Psoas muscle (tissue), 8 donors: Measurements from ENCODE around the gene PPP2R2C. TPM values are rescaled to one million over a fixed set of nuclear protein-coding genes. Genes with fewer than 3 reads are reported as not detected.

Experiments
- ATAC-seq, 4 donors: fragments of 200-7000 bp; cut with Tn5 transposase; one replicate each; pipeline ENCODE4 v1.9.1; 2020; ENCODE audit warnings: moderate library complexity in 3 of 4, mild to moderate bottlenecking in 2 of 4
- DNase-seq, 2 donors: peaks; one replicate each; pipeline ENCODE4 v3.0.0-alpha.2; 2020
- H3K27ac ChIP-seq: fragments of 200-600 bp; one replicate; pipeline ENCODE4 v1.8.0; 2022
- H3K27me3 ChIP-seq, 3 donors: fragments of 200-600 bp in 1 of 3; one replicate each; pipeline versions ENCODE4 v1.6.1 to v1.8.0; 2013 to 2022; ENCODE audit warnings: low read length in 2 of 3, mild to moderate bottlenecking in 2 of 3, moderate library complexity in 1 of 3; ENCODE audit not compliant: insufficient read depth in 3 of 3
- H3K36me3 ChIP-seq, 2 donors: fragments of 200-600 bp in 1 of 2; one replicate each; pipeline versions ENCODE4 v1.6.1 to v1.8.0; 2013 to 2022; ENCODE audit warnings: low read depth in 1 of 2, mild to moderate bottlenecking in 1 of 2, moderate library complexity in 1 of 2; ENCODE audit not compliant: insufficient read depth in 1 of 2
- H3K4me1 ChIP-seq: fragments of 200-600 bp; one replicate; pipeline ENCODE4 v1.8.0; 2022
- H3K4me3 ChIP-seq: fragments of 200-600 bp; one replicate; pipeline ENCODE4 v1.8.0; 2022; ENCODE audit warnings: mild to moderate bottlenecking
- H3K9me3 ChIP-seq: fragments of 200-600 bp; one replicate; pipeline ENCODE4 v1.8.0; 2022
- WGBS, 3 donors: extraction: QIAGEN DNeasy Blood & Tissue Kit; methylation state at CpG; one replicate each; pipeline versions ENCODE4 v1.1.6 to v1.1.7; 2013; 5-methylcytosine and 5-hydroxymethylcytosine counted together
- intact Hi-C, 2 donors: fragments of 100-400 bp; cut with DNase I; formaldehyde crosslinking; loops; one replicate each; pipeline versions ENCODE4 v1.11.0 to v1.14.2; 2022
- polyA plus RNA-seq, 3 donors: library from polyadenylated mRNA; stranded (reverse); fragments of 200-250 nt; gene quantifications; one replicate each; pipeline ENCODE4 v1.2.3, GENCODE V29; 2013
- total RNA-seq, 4 donors: library from RNA; stranded (reverse); fragmentation: NEBNext Ultra II Directional in 2 of 4; extraction: Animal tissue kit (Norgen Biotek cat#: 25700) in 2 of 4; gene quantifications; one replicate each; pipeline versions ENCODE4 v1.2.1 to v1.2.4, GENCODE V29; 2021 to 2023
- TF ChIP-seq, protein P1 (sequence below): fragments of 200-600 bp; IDR thresholded peaks from one replicate; pipeline ENCODE4 v1.8.0; 2022; ENCODE audit warnings: antibody characterized with exemption
- donor health status: healthy with polysubstance abuse.
- donor health status: DM: no; HTN: no; CAD: no; lungs with moderate emphysema.
- donor health status: Bipolar disorder and iron deficiency.
- donor health status: healthy.
- donor health status: DM: yes; HTN: yes; CAD: no.
- donor health status: DM: no; HTN: no; CAD: no.
- donor health status: DM: no; HTN: no; CAD: no.
- donor health status: DM: yes; HTN: yes; CAD: no.

Gene PPP2R2C
- total and polyA plus RNA-seq, 7 donors = 0.08 to 3.2 (median 1.2) TPM

DNA sequence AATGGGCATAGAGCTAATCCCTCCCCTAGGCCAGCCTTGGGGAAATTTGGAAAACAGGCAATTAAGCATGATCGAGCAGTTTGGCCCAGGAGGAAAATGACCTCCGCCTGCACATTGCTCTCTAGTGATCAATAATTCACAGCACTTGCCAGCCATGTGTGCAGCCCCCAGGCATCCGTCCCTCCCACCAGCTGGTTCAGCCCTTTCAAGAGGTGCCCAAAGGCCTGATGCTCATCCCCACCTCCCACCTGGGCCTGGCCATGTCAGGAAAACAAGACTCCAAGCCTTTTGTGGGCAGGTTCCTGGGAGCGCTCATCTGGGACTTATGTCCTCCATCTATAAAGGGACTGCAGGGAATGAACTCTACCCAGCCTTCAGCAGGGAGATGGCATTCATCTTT is 17.5 kb upstream of the PPP2R2C start:
- TF ChIP-seq, protein P1, sequence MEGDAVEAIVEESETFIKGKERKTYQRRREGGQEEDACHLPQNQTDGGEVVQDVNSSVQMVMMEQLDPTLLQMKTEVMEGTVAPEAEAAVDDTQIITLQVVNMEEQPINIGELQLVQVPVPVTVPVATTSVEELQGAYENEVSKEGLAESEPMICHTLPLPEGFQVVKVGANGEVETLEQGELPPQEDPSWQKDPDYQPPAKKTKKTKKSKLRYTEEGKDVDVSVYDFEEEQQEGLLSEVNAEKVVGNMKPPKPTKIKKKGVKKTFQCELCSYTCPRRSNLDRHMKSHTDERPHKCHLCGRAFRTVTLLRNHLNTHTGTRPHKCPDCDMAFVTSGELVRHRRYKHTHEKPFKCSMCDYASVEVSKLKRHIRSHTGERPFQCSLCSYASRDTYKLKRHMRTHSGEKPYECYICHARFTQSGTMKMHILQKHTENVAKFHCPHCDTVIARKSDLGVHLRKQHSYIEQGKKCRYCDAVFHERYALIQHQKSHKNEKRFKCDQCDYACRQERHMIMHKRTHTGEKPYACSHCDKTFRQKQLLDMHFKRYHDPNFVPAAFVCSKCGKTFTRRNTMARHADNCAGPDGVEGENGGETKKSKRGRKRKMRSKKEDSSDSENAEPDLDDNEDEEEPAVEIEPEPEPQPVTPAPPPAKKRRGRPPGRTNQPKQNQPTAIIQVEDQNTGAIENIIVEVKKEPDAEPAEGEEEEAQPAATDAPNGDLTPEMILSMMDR = no peak
- ATAC-seq (no peak), DNase-seq (no peak)
- H3K27ac ChIP-seq = no peak overlapping the region
- intact Hi-C loops = no loop called here
- no peaks in the 10 kb centered on the region for H3K4me1 ChIP-seq
- H3K4me3 ChIP-seq = no peak overlapping the region
- H3K27me3 ChIP-seq = peaks cover 4 to 42% (median 7%) of the 10 kb centered on the region in 3 donors
- H3K36me3 ChIP-seq = no peaks in the 10 kb centered on the region
- peaks cover 19% of the 10 kb centered on the region for H3K9me3 ChIP-seq
- 35 to 44% (median 43%) methylated on average over 4 of the region's 4 CpGs for WGBS, 3 donors

DNA sequence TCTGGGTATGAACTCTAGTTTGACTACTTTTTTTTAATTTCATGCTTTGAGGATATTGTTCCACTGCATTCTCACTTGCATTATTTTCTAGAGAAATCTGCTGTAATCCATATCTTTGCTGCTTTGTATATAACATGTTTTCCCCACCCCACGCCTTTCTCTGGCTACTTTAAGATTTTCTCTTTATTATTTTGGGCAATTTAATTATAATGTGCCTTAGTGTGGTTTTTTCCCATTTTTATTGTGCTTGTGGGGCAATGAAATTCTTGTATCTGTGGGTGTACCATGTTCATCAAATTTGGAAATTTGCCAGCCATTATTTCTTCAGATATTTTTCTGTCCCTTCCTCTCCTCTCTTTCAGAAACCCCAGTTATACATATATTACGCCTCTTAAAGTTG is 15.1 kb upstream of the PPP2R2C start:
- WGBS, 3 donors = 58 to 65% (median 63%) methylated on average over 2 of the region's 2 CpGs
- Histone ChIP-seq H3K4me3 (no peak overlapping the region), H3K4me1 (no peaks in the 10 kb centered on the region), H3K27ac (no peak overlapping the region), H3K27me3 (peaks cover 4 to 24% (median 7%) of the 10 kb centered on the region in 3 donors), H3K36me3 (no peaks in the 10 kb centered on the region), H3K9me3 (peaks cover 19% of the 10 kb centered on the region)
- no peak for DNase-seq
- TF ChIP-seq, protein P1 = no peak
- no peak for ATAC-seq
- intact Hi-C loops = no loop called here

DNA sequence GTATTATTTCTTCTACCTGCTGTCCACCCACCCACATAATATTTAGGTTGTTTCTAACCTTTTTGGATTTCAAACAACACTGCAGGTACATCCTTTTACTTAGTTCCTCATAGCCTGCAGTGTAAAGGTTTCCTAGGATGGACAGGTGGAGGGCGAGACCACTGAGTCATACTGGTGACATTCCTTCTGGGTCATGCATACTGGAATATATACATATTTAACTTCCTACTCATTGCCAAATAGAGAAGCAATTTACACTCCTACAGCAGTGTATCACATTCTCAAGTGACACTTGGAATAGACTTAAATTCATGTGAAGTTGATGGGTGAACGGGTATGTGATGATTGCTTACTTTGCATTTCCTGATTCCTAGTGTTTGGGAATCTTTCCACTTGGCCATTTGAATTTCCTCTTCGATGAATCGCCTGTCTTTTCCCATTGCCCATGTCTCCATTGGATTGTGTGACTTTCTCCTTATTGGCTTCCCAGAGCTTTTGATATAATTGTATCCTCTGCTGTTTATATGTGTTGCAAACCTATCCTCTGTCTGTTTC is 8.2 kb upstream of the PPP2R2C start:
- TF ChIP-seq, protein P1 = no peak
- H3K27me3 ChIP-seq = peaks cover 0 to 27% (median 7%) of the 10 kb centered on the region in 3 donors
- no peaks in the 10 kb centered on the region for H3K9me3 ChIP-seq
- intact Hi-C loops = no loop called here
- DNase-seq (no peak), ATAC-seq (no peak)
- no peak overlapping the region for H3K4me3 ChIP-seq
- H3K36me3 ChIP-seq = no peaks in the 10 kb centered on the region
- no peaks in the 10 kb centered on the region for H3K4me1 ChIP-seq
- WGBS, 3 donors = 66 to 77% (median 72%) methylated on average over 4 of the region's 4 CpGs
- no peak overlapping the region for H3K27ac ChIP-seq

DNA sequence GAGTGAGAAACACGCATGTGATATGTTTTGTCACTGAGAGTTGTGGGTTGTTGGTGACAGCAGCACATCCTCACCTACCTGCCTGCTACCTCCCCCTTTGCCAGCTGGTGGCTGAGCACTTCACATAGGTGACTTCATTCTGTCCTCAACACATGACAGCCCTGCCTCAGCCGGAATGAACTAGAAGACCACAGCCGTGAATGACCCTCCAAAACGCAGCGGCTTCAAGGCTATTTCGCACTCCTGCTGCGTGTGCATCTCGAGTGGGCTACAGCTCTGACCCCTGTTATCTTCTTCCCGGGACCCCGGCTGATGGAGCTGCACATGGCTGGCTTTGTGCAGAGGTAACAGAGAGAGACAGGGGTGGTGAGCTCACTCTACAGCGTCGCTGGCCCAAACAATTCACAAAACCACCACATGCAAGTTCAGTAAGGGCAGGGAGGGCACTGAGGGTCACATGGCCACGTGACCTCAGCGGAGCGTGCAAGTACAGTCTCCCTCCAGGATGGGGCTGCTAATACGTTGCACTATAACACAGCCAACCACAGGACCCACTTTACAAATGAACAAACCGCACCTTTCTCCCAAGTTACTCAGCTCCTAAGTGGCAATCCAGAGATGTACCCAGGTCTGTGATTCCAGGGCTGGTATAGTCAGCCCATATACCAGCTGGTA is 6.3 kb upstream of the PPP2R2C start:
- H3K4me3 ChIP-seq = no peak overlapping the region
- H3K27ac ChIP-seq = no peak overlapping the region
- H3K9me3 ChIP-seq = no peaks in the 10 kb centered on the region
- H3K36me3 ChIP-seq = no peaks in the 10 kb centered on the region
- DNase-seq = no peak
- no peaks in the 10 kb centered on the region for H3K4me1 ChIP-seq
- no peak for ATAC-seq
- TF ChIP-seq, protein P1 = no peak
- WGBS, 3 donors = 62 to 73% (median 63%) methylated on average over 16 to 17 of the region's 17 CpGs
- H3K27me3 ChIP-seq = peaks cover 0 to 40% (median 16%) of the 10 kb centered on the region in 3 donors
- intact Hi-C loops = no loop called here

DNA sequence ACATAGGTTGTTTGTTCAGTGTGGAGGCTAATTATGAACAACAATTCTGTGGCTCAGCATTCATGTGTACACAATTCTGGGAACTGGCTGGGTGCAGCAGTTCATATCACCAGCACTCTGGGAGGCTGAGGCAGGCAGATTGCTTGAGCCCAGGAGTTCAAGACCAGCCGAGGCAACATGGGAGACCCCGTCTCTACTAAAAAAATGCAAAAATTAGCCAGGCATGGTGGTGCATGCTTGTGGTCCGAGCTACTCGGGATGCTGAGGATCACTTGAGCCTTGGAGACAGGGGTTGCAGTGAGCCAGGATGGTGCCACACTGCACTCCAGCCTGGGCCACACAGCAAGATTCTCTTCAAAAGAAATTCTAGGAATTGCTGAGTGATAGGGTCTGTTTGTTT is 4.5 kb upstream of the PPP2R2C start:
- H3K4me3 ChIP-seq = no peak overlapping the region
- H3K9me3 ChIP-seq = no peaks in the 10 kb centered on the region
- H3K4me1 ChIP-seq = no peaks in the 10 kb centered on the region
- 82 to 94% (median 86%) methylated on average over 4 of the region's 4 CpGs for WGBS, 3 donors
- intact Hi-C loops = no loop called here
- no peaks in the 10 kb centered on the region for H3K36me3 ChIP-seq
- DNase-seq (no peak), ATAC-seq (no peak)
- H3K27ac ChIP-seq = no peak overlapping the region
- TF ChIP-seq, protein P1 = no peak
- peaks cover 0 to 49% (median 19%) of the 10 kb centered on the region in 3 donors for H3K27me3 ChIP-seq
